Measurements from ENCODE around the gene SRP54.

SRP54 gene

DNA sequence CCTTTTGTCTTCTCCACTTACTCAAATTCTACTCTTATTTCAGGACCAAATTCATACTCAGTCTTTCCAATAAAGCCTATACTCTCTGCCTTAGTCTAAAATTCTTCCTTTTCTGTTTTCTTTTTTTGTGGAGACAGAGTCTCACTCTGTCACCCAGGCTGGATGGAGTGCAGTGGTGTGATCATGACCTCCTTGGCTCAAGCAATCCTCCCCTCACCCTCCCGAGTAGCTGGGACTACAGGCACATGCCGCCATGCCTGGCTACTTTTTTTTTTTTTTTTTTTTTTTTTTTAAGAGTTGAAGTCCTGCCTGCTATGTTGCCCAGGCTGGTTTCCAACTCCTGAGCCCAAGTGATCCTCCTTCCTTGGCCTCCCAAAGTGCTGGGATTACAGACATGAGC lies 11.9 kb downstream of the SRP54 start:
- H3K9me3 ChIP-seq (ENCODE audit: control insufficient read depth, insufficient read depth, low read length) = no peaks in the 10 kb centered on the region

DNA sequence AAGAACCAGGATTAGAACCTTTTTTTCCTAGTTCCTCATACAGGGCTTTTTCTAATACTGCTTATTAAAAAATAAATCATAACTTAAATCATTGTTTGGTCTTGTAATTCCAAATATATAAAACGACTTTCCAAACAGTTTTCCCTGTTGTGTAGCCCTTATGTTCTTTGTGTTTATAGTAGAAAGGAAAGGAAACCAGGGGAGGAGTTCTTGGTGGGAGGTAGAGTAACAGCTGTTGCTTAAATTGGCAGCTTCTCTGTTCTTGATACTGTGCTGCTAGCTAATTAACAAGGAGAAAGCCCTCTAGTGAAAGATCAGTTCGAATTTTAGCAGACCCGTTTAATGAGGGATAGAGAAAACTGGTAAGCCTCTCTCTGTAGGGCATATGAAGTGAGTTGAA lies 15.0 kb downstream of the SRP54 start:
- TF ChIP-seq EZH2phosphoT487 (IDR thresholded peaks at IDR 0.05; ENCODE audit: borderline replicate concordance, low read length) = no peak
- TF ChIP-seq, protein P1, sequence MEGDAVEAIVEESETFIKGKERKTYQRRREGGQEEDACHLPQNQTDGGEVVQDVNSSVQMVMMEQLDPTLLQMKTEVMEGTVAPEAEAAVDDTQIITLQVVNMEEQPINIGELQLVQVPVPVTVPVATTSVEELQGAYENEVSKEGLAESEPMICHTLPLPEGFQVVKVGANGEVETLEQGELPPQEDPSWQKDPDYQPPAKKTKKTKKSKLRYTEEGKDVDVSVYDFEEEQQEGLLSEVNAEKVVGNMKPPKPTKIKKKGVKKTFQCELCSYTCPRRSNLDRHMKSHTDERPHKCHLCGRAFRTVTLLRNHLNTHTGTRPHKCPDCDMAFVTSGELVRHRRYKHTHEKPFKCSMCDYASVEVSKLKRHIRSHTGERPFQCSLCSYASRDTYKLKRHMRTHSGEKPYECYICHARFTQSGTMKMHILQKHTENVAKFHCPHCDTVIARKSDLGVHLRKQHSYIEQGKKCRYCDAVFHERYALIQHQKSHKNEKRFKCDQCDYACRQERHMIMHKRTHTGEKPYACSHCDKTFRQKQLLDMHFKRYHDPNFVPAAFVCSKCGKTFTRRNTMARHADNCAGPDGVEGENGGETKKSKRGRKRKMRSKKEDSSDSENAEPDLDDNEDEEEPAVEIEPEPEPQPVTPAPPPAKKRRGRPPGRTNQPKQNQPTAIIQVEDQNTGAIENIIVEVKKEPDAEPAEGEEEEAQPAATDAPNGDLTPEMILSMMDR (IDR thresholded peaks at IDR 0.05; ENCODE audit: low read depth, low read length, poor library complexity, severe bottlenecking) = no peak
- Histone ChIP-seq H3K36me3 (ENCODE audit: control insufficient read depth, low read length) (peaks cover 19% of the 10 kb centered on the region), H3K9me2 (replicated peaks; ENCODE audit: control insufficient read depth, low read length) (no peaks in the 10 kb centered on the region), H3K4me1 (ENCODE audit: control insufficient read depth, low read length) (peaks cover 6% of the 10 kb centered on the region), H3K4me2 (ENCODE audit: low read length) (no peak overlapping the region), H3K27ac (ENCODE audit: low read depth, low read length) (no peak overlapping the region), H3K9me3 (ENCODE audit: control insufficient read depth, insufficient read depth, low read length) (no peaks in the 10 kb centered on the region), H3F3A (ENCODE audit: control insufficient read depth, insufficient read depth) (peaks cover 7% of the 10 kb centered on the region; the same call in 1 of the 2 replicates), H4K20me1 (ENCODE audit: control insufficient read depth, insufficient read depth, low read depth, low read length) (no peaks in the 10 kb centered on the region), H3K79me2 (ENCODE audit: control insufficient read depth, low read length) (peaks cover 27% of the 10 kb centered on the region), H3K4me3 (ENCODE audit: low read length) (no peak overlapping the region), H3K27me3 (ENCODE audit: control insufficient read depth, low read length) (no peaks in the 10 kb centered on the region)

More for the DNA sequence above, 11.9 kb downstream of the SRP54 start:
- Histone ChIP-seq H3K79me2 (ENCODE audit: control insufficient read depth, low read length) (peaks cover 53% of the 10 kb centered on the region), H3K9me2 (replicated peaks; ENCODE audit: control insufficient read depth, low read length) (no peaks in the 10 kb centered on the region), H3K4me2 (ENCODE audit: low read length) (no peak overlapping the region), H4K20me1 (ENCODE audit: control insufficient read depth, insufficient read depth, low read depth, low read length) (no peaks in the 10 kb centered on the region), H3K27me3 (ENCODE audit: control insufficient read depth, low read length) (no peaks in the 10 kb centered on the region), H3K36me3 (ENCODE audit: control insufficient read depth, low read length) (peaks cover 14% of the 10 kb centered on the region), H3K4me1 (ENCODE audit: control insufficient read depth, low read length) (peaks cover 6% of the 10 kb centered on the region), H3K27ac (ENCODE audit: low read depth, low read length) (no peak overlapping the region), H3F3A (ENCODE audit: control insufficient read depth, insufficient read depth) (peaks cover 7% of the 10 kb centered on the region; the same call in 1 of the 2 replicates), H3K4me3 (ENCODE audit: low read length) (no peak overlapping the region)
- no peak for TF ChIP-seq EZH2phosphoT487 (IDR thresholded peaks at IDR 0.05; ENCODE audit: borderline replicate concordance, low read length)

DNA sequence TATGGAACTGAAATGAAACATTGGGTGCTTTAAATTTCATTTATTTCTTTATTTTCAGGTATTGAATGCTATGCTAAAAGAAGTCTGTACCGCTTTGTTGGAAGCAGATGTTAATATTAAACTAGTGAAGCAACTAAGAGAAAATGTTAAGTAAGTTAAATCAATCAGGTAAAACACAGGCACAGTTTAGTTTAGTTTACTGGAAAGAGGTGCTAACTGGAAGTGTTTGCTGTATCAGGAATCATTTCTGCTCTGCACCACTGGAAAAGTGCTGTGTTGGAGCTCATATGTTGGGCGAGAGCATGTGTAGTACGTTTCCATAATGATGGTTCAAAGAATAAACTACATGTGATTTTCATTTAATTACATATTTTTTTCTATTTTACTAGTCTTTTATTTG lies 16.7 kb downstream of the SRP54 start:
- no peaks in the 10 kb centered on the region for H4K20me1 ChIP-seq (ENCODE audit: control insufficient read depth, insufficient read depth, low read depth, low read length)
- H3K4me2 ChIP-seq (ENCODE audit: low read length) = no peak overlapping the region
- TF ChIP-seq EZH2phosphoT487 (IDR thresholded peaks at IDR 0.05; ENCODE audit: borderline replicate concordance, low read length) = no peak
- TF ChIP-seq, protein P1 (IDR thresholded peaks at IDR 0.05; ENCODE audit: low read depth, low read length, poor library complexity, severe bottlenecking) = no peak
- H3K4me3 ChIP-seq (ENCODE audit: low read length) = no peak overlapping the region
- peaks cover 3% of the 10 kb centered on the region for H3K4me1 ChIP-seq (ENCODE audit: control insufficient read depth, low read length)
- no peaks in the 10 kb centered on the region for H3K9me2 ChIP-seq (replicated peaks; ENCODE audit: control insufficient read depth, low read length)
- H3K79me2 ChIP-seq (ENCODE audit: control insufficient read depth, low read length) = peaks cover 12% of the 10 kb centered on the region
- no peak overlapping the region for H3K27ac ChIP-seq (ENCODE audit: low read depth, low read length)
- peaks cover 23% of the 10 kb centered on the region for H3K36me3 ChIP-seq (ENCODE audit: control insufficient read depth, low read length)
- no peaks in the 10 kb centered on the region for H3K27me3 ChIP-seq (ENCODE audit: control insufficient read depth, low read length)
- H3F3A ChIP-seq (ENCODE audit: control insufficient read depth, insufficient read depth) = peaks cover 7% of the 10 kb centered on the region; the same call in 1 of the 2 replicates
- H3K9me3 ChIP-seq (ENCODE audit: control insufficient read depth, insufficient read depth, low read length) = no peaks in the 10 kb centered on the region

DNA sequence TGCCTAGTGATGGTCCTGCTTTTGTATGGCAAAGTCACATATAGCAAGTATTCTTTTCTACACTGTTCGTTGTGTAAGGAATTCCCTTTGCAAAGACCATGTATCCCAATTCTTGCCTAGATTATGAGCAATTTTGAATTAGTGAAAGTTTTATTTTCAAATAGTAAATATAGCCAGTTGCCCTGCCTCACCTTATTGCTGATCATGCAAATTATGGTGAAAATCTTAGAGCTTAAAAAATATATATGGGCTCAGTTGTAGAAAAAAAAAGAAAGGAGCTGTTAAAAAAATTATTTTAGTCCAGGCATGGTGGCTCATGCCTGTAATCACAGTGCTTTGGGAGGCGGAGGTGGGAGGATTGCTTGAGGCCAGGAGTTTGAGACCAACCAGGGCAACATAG lies 18.8 kb downstream of the SRP54 start:
- no peaks in the 10 kb centered on the region for H3K79me2 ChIP-seq (ENCODE audit: control insufficient read depth, low read length)
- H3K4me3 ChIP-seq (ENCODE audit: low read length) = no peak overlapping the region
- no peak for TF ChIP-seq EZH2phosphoT487 (IDR thresholded peaks at IDR 0.05; ENCODE audit: borderline replicate concordance, low read length)
- TF ChIP-seq, protein P1 (IDR thresholded peaks at IDR 0.05; ENCODE audit: low read depth, low read length, poor library complexity, severe bottlenecking) = no peak
- H3K27ac ChIP-seq (ENCODE audit: low read depth, low read length) = no peak overlapping the region
- no peaks in the 10 kb centered on the region for H3K9me3 ChIP-seq (ENCODE audit: control insufficient read depth, insufficient read depth, low read length)
- no peaks in the 10 kb centered on the region for H3K9me2 ChIP-seq (replicated peaks; ENCODE audit: control insufficient read depth, low read length)
- no peaks in the 10 kb centered on the region for H3K27me3 ChIP-seq (ENCODE audit: control insufficient read depth, low read length)
- no peak overlapping the region for H3K4me2 ChIP-seq (ENCODE audit: low read length)
- no peaks in the 10 kb centered on the region for H3K4me1 ChIP-seq (ENCODE audit: control insufficient read depth, low read length)
- H4K20me1 ChIP-seq (ENCODE audit: control insufficient read depth, insufficient read depth, low read depth, low read length) = no peaks in the 10 kb centered on the region
- peaks cover 21% of the 10 kb centered on the region for H3K36me3 ChIP-seq (ENCODE audit: control insufficient read depth, low read length)
- peaks cover 7% of the 10 kb centered on the region; the same call in 1 of the 2 replicates for H3F3A ChIP-seq (ENCODE audit: control insufficient read depth, insufficient read depth)
